HepG2 (cell line): Measurements from ENCODE around the gene EMILIN1. TPM values are rescaled to one million over a fixed set of nuclear protein-coding genes. Genes with fewer than 3 reads are reported as not detected.

Experiments used
- ARID2 ChIP-seq: sonication (generic); formaldehyde crosslinking; IDR thresholded peaks from 2 replicates; pipeline ENCODE4 v1.8.1; 2022; ENCODE audit warnings: mild to moderate bottlenecking, missing genetic modification reagents, borderline replicate concordance
- ATF6 ChIP-seq: sonication (generic); formaldehyde crosslinking; conservative IDR thresholded peaks from 2 replicates; pipeline ENCODE4 v1.4.0; 2020; ENCODE audit warnings: missing genetic modification reagents
- EP300 ChIP-seq, 3 experiments: sonication (generic) in 1 of 3; formaldehyde crosslinking in 1 of 3; IDR thresholded peaks; 2 replicates each; pipeline versions ENCODE4 v1.5.1 to v1.6.1; 2011 to 2020; ENCODE audit warnings: low read depth in 2 of 3, low read length in 2 of 3, borderline replicate concordance in 1 of 3, improper control_type of control experiment in 1 of 3, mild to moderate bottlenecking in 1 of 3, missing genetic modification reagents in 1 of 3, moderate library complexity in 1 of 3
- FOXJ3 ChIP-seq: sonication (generic); formaldehyde crosslinking; IDR thresholded peaks from 2 replicates; pipeline ENCODE4 v1.4.0; 2020; ENCODE audit warnings: missing genetic modification reagents, mild to moderate bottlenecking, borderline replicate concordance
- HDAC1 ChIP-seq: sonication (generic); formaldehyde crosslinking; IDR thresholded peaks from 2 replicates; pipeline ENCODE4 v1.5.1; 2020; ENCODE audit warnings: mild to moderate bottlenecking, missing genetic modification reagents
- JDP2 ChIP-seq: sonication (generic); formaldehyde crosslinking; IDR thresholded peaks from 2 replicates; pipeline ENCODE4 v1.8.1; 2022; ENCODE audit warnings: missing genetic modification reagents, borderline replicate concordance
- LRRFIP1 ChIP-seq: sonication (generic); formaldehyde crosslinking; conservative IDR thresholded peaks from 2 replicates; pipeline ENCODE4 v1.4.0; 2020; ENCODE audit warnings: missing genetic modification reagents
- NFIB ChIP-seq: sonication (generic); formaldehyde crosslinking; IDR thresholded peaks from 2 replicates; pipeline ENCODE4 v1.9.0; 2021; ENCODE audit warnings: missing genetic modification reagents, mild to moderate bottlenecking, borderline replicate concordance
- POLR2A ChIP-seq, 2 experiments: IDR thresholded peaks; 2 replicates each; pipeline ENCODE4 v1.6.1; 2011; ENCODE audit warnings: low read depth in 2 of 2, low read length in 2 of 2, mild to moderate bottlenecking in 1 of 2, moderate library complexity in 1 of 2; ENCODE audit not compliant: insufficient read depth in 1 of 2
- ZMYM4 ChIP-seq: sonication (generic); formaldehyde crosslinking; IDR thresholded peaks from 2 replicates; pipeline ENCODE4 v1.8.1; 2023; ENCODE audit warnings: mild to moderate bottlenecking, missing genetic modification reagents
- ZNF547 ChIP-seq: sonication (generic); formaldehyde crosslinking; IDR thresholded peaks from 2 replicates; pipeline ENCODE4 v1.5.1; 2020; ENCODE audit warnings: mild to moderate bottlenecking, missing genetic modification reagents
- ZNF782 ChIP-seq: sonication (generic); formaldehyde crosslinking; IDR thresholded peaks from 2 replicates; pipeline ENCODE4 v1.4.0; 2020; ENCODE audit warnings: missing genetic modification reagents, mild to moderate bottlenecking, borderline replicate concordance
- polyA plus RNA-seq, 8 experiments: library from polyadenylated mRNA; depleted of rRNA in 3 of 8; stranded (reverse) in 7 of 8; unstranded in 1 of 8; fragments of >200 nt; fragmentation: Illumina TruSeq in 4 of 8; extraction: Trizol in 4 of 8; gene quantifications; 2 replicates each; pipeline versions ENCODE4 v1.2.1 to v1.2.3, GENCODE V29; 2011 to 2016; ENCODE audit warnings: low read depth in 4 of 8, missing spikeins in 1 of 8, mixed read lengths in 1 of 8; ENCODE audit not compliant: insufficient read depth in 1 of 8
- total RNA-seq, 5 experiments: library from RNA; depleted of rRNA; stranded (reverse); fragments of >200 nt; fragmentation: Illumina TruSeq; extraction: Trizol; gene quantifications; 2 replicates each; pipeline ENCODE4 v1.2.3, GENCODE V29; 2016; ENCODE audit warnings: low read depth in 1 of 5
- TF ChIP-seq, protein P1 (sequence below): sonication (generic); IDR thresholded peaks from 2 replicates; pipeline ENCODE4 v1.6.1; 2016; ENCODE audit warnings: low read depth, borderline replicate concordance
- TF ChIP-seq, protein P2 (sequence below): sonication (generic); formaldehyde crosslinking; IDR thresholded peaks from 2 replicates; pipeline ENCODE4 v1.5.1; 2020; ENCODE audit warnings: missing genetic modification reagents, mild to moderate bottlenecking, borderline replicate concordance
- TF ChIP-seq, protein P3 (sequence below): sonication (generic); formaldehyde crosslinking; conservative IDR thresholded peaks from 2 replicates; pipeline ENCODE4 v1.4.0; 2020; ENCODE audit warnings: missing genetic modification reagents
- TF ChIP-seq, protein P4 (sequence below): sonication (generic); formaldehyde crosslinking; IDR thresholded peaks from 2 replicates; pipeline ENCODE4 v1.8.1; 2023; ENCODE audit warnings: missing genetic modification reagents, inconsistent platforms, borderline replicate concordance

EMILIN1 gene
- total and polyA plus RNA-seq, 2 of the 13 experiments (the other 11 are each of a cell fraction or from before 2014, with no cell fraction given) = 8.1 to 9.7 TPM

- 0 out of 2 replicates have a peak, but pooled peaks have one; percentile 19 for TF ChIP-seq ATF6 (CRISPR knock-in tag)
- peak; percentile 92 for TF ChIP-seq HDAC1 (CRISPR knock-in tag)
- TF ChIP-seq ZNF547 (CRISPR knock-in tag) = peak; percentile 43
- TF ChIP-seq EP300 (IDR thresholded peaks at IDR 0.05; ENCODE audit: low read depth in 2 of 2, low read length in 2 of 2) = peak; percentile 14 to 81; a peak in 2 of 4 replicates
- peak; percentile 47; the same call in 1 of the 2 replicates for TF ChIP-seq EP300 (CRISPR knock-in tag; IDR thresholded peaks at IDR 0.05; ENCODE audit: borderline replicate concordance)
- TF ChIP-seq FOXJ3 (CRISPR knock-in tag) = no peak; the same call in 1 of the 2 replicates
- TF ChIP-seq, protein P1, sequence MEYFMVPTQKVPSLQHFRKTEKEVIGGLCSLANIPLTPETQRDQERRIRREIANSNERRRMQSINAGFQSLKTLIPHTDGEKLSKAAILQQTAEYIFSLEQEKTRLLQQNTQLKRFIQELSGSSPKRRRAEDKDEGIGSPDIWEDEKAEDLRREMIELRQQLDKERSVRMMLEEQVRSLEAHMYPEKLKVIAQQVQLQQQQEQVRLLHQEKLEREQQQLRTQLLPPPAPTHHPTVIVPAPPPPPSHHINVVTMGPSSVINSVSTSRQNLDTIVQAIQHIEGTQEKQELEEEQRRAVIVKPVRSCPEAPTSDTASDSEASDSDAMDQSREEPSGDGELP = peak; percentile 68; the same call in 1 of the 2 replicates
- peak in 1 of 2 experiments; percentile 13; a peak in 1 of 4 replicates for TF ChIP-seq POLR2A (IDR thresholded peaks at IDR 0.05; ENCODE audit: insufficient read depth in 1 of 2, low read depth in 2 of 2, low read length in 2 of 2)
- TF ChIP-seq ARID2 (CRISPR knock-in tag) = no peak
- no peak; the same call in 1 of the 2 replicates for TF ChIP-seq ZNF782 (CRISPR knock-in tag)
- TF ChIP-seq, protein P2, sequence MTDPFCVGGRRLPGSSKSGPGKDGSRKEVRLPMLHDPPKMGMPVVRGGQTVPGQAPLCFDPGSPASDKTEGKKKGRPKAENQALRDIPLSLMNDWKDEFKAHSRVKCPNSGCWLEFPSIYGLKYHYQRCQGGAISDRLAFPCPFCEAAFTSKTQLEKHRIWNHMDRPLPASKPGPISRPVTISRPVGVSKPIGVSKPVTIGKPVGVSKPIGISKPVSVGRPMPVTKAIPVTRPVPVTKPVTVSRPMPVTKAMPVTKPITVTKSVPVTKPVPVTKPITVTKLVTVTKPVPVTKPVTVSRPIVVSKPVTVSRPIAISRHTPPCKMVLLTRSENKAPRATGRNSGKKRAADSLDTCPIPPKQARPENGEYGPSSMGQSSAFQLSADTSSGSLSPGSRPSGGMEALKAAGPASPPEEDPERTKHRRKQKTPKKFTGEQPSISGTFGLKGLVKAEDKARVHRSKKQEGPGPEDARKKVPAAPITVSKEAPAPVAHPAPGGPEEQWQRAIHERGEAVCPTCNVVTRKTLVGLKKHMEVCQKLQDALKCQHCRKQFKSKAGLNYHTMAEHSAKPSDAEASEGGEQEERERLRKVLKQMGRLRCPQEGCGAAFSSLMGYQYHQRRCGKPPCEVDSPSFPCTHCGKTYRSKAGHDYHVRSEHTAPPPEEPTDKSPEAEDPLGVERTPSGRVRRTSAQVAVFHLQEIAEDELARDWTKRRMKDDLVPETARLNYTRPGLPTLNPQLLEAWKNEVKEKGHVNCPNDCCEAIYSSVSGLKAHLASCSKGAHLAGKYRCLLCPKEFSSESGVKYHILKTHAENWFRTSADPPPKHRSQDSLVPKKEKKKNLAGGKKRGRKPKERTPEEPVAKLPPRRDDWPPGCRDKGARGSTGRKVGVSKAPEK (CRISPR knock-in tag) = peak; percentile 86; the same call in 1 of the 2 replicates
- no peak for TF ChIP-seq NFIB
- TF ChIP-seq, protein P3, sequence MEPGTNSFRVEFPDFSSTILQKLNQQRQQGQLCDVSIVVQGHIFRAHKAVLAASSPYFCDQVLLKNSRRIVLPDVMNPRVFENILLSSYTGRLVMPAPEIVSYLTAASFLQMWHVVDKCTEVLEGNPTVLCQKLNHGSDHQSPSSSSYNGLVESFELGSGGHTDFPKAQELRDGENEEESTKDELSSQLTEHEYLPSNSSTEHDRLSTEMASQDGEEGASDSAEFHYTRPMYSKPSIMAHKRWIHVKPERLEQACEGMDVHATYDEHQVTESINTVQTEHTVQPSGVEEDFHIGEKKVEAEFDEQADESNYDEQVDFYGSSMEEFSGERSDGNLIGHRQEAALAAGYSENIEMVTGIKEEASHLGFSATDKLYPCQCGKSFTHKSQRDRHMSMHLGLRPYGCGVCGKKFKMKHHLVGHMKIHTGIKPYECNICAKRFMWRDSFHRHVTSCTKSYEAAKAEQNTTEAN (CRISPR knock-in tag) = peak; percentile 76; the same call in 1 of the 2 replicates
- no peak for TF ChIP-seq JDP2 (CRISPR knock-in tag)
- no peak for TF ChIP-seq LRRFIP1 (CRISPR knock-in tag)
- TF ChIP-seq, protein P4, sequence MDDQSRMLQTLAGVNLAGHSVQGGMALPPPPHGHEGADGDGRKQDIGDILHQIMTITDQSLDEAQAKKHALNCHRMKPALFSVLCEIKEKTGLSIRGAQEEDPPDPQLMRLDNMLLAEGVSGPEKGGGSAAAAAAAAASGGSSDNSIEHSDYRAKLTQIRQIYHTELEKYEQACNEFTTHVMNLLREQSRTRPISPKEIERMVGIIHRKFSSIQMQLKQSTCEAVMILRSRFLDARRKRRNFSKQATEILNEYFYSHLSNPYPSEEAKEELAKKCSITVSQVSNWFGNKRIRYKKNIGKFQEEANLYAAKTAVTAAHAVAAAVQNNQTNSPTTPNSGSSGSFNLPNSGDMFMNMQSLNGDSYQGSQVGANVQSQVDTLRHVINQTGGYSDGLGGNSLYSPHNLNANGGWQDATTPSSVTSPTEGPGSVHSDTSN = no peak
- peak; percentile 62; the same call in 1 of the 2 replicates for TF ChIP-seq ZMYM4
These were observed 14.4 kb downstream of the EMILIN1 start (continued) for GRCh38 chr2:27092696-27093429.
